ENCODE results near the gene OTULIN. TPM values are rescaled to one million over a fixed set of nuclear protein-coding genes. Genes with fewer than 3 reads are reported as not detected.

The OTULIN gene
- total RNA-seq, 4 donors from 2014 or later, result 5.0 to 30.1 (median 17.8) TPM

DNA sequence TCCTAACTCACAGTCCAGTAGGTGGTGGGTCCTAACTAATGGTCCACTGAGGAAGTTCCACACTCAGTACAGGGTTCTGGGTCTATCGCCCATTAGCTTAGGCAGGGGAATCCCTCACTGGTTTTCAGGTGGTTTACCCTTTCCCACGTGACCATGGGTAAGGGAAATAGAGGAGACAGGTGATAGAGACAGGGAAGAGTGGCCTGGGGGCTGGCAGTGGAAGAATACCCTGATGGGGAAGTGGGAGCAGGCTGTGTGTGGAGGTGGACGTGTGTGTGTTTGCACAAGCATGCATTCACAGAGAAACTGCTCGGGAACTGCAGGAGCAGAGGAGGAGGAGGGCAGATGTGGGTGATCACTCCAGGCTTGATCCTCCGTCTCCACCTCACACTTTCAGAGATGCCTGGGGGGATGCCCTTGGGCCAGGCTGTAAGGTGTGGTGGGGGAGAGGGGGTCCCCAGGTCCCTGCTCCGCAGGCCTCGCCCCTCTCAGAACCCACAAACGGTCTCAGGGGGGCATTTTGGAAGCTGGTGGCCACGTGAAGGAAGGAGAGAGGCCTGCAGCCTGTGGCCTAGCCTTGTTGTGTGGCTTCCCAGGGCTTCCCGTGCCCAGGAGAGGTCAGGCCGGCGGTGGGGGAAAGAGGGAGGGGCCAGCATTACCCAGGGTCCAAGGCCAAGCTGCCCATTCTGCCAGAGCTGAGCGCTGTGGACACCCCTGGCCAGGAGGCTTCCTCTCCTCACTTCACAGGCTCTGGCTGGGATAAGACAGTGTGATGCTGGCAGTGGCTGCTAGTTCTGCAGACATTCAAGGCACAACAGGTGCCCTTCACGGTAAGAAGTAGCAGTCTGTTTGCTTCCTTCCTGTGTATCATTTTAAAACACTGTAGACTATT, 80.0 kb downstream of the OTULIN start:
- Histone ChIP-seq H3K36me3 (no peaks in the 10 kb centered on the region), H3K9me3 (no peaks in the 10 kb centered on the region), H3K4me3 (no peak overlapping the region), H3K27me3 (no peaks in the 10 kb centered on the region), H3K4me1 (no peaks in the 10 kb centered on the region), H3K27ac (no peak overlapping the region)
- DNase-seq, result no peak
- no peak for TF ChIP-seq POLR2A (IDR thresholded peaks at IDR 0.05)
- TF ChIP-seq, protein P1, sequence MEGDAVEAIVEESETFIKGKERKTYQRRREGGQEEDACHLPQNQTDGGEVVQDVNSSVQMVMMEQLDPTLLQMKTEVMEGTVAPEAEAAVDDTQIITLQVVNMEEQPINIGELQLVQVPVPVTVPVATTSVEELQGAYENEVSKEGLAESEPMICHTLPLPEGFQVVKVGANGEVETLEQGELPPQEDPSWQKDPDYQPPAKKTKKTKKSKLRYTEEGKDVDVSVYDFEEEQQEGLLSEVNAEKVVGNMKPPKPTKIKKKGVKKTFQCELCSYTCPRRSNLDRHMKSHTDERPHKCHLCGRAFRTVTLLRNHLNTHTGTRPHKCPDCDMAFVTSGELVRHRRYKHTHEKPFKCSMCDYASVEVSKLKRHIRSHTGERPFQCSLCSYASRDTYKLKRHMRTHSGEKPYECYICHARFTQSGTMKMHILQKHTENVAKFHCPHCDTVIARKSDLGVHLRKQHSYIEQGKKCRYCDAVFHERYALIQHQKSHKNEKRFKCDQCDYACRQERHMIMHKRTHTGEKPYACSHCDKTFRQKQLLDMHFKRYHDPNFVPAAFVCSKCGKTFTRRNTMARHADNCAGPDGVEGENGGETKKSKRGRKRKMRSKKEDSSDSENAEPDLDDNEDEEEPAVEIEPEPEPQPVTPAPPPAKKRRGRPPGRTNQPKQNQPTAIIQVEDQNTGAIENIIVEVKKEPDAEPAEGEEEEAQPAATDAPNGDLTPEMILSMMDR (IDR thresholded peaks at IDR 0.05), result no peak
- intact Hi-C loops (cut with DNase I; ENCODE audit: low total_unique reads), result no loop called here

DNA sequence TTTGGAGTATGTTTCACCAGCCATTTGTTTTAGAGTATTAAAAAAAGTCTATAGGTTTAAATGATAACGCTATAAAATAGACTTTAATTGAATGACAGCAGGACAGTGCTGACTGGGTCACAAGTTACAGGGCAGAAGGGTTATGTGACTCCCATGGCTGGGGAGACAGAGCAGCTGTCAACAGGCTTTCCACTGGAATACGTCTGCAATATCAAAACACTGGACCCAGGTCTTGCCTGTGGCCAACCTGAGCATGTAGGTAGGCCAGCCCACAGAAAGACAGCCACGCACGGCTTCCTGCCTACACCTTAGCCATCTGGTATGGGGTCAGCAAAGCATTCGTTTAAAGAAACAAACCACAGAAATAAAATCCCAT, 80.7 kb downstream of the OTULIN start:
- Histone ChIP-seq H3K9me3 (no peaks in the 10 kb centered on the region), H3K4me3 (no peak overlapping the region), H3K27ac (no peak overlapping the region), H3K36me3 (no peaks in the 10 kb centered on the region), H3K27me3 (no peaks in the 10 kb centered on the region), H3K4me1 (no peaks in the 10 kb centered on the region)
- intact Hi-C loops (cut with DNase I; ENCODE audit: low total_unique reads), result no loop called here
- DNase-seq, result no peak
- no peak for TF ChIP-seq POLR2A (IDR thresholded peaks at IDR 0.05)
- TF ChIP-seq, protein P1 (IDR thresholded peaks at IDR 0.05), result no peak

DNA sequence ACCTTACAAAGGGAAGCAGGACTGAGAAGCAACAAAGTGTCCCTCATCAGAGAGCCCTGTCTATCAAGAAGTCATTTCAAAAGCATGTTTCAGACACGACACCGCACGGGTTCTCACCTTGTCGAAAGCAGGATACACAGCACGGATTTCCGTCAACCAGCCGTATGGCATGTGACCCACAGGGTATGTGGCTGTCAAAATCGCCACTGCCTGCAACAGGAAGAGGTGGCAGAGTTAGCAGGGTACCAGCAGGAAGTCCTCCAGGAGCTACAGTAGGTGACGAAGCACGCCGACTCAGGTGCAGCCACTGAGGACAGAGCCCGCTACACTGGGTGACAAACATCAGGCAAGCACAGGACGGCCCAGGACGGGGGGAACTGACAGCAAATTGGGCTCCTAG, 81.2 kb downstream of the OTULIN start:
- intact Hi-C loops (cut with DNase I; ENCODE audit: low total_unique reads), result no loop called here
- H3K36me3 ChIP-seq, result no peaks in the 10 kb centered on the region

DNA sequence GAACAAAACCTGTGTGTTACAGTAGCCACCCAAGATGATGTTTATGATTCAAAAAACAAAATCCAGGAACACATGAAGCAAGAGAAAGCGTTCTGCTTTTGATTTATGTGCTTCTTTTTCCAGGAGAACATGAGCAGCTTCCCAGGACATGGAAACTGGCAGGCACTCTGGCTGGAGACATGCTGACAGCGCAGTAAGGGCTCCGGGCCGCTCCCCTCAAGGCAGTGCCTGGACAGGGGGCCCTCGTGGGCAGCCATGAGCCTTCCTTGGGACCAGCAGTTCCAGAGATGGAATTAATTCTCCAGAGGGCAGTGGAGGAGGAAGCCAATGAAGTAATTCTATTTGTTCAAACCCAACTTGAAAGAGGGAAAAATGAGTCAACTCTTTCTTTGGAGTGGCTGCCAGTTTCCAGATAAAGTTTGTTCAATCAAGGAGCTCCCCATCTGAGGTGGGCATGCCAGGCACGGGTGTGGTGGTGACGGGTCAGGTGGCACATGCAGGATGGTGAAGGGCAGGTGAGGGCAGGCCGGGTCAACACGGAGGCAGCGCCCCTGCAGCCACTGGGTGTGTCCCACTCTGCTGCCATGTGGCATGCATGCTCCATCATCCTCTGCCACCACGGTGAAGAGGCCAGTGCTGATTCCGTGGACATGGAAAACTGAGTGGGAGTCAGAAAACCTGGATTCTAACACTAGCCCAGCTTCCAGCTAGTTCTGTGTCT, 83.8 kb downstream of the OTULIN start:
- H3K27ac ChIP-seq, result no peak overlapping the region
- no peaks in the 10 kb centered on the region for H3K36me3 ChIP-seq
- no peaks in the 10 kb centered on the region for H3K27me3 ChIP-seq
- no peak for DNase-seq
- no peak overlapping the region for H3K4me3 ChIP-seq
- intact Hi-C loops (cut with DNase I; ENCODE audit: low total_unique reads), result no loop called here
- no peak for TF ChIP-seq POLR2A (IDR thresholded peaks at IDR 0.05)
- TF ChIP-seq, protein P1 (IDR thresholded peaks at IDR 0.05), result no peak
- H3K9me3 ChIP-seq, result no peaks in the 10 kb centered on the region
- no peaks in the 10 kb centered on the region for H3K4me1 ChIP-seq

More for the DNA sequence above, 81.2 kb downstream of the OTULIN start:
- no peak for DNase-seq
- Histone ChIP-seq H3K27me3 (no peaks in the 10 kb centered on the region), H3K27ac (no peak overlapping the region), H3K4me1 (no peaks in the 10 kb centered on the region), H3K9me3 (no peaks in the 10 kb centered on the region), H3K4me3 (no peak overlapping the region)
- TF ChIP-seq, protein P1 (IDR thresholded peaks at IDR 0.05), result no peak
- no peak for TF ChIP-seq POLR2A (IDR thresholded peaks at IDR 0.05)

Other genes starting within 250 kb of the OTULIN start
- 10 to 100 TPM in 1 of 4 donors, 1 to 10 TPM in 3; 1.0 to 16.1 (median 3.8) TPM for gene OTULINL, start 82.9 kb upstream of the OTULIN start, total RNA-seq
- gene ANKH, start 207.1 kb downstream of the OTULIN start, total RNA-seq, result 10 to 100 TPM in 3 of 4 donors, 1 to 10 TPM in 1; 2.9 to 47.7 (median 26.9) TPM

Data from uterus (tissue), 4 donors.